WTC11 (cell line): ENCODE data around the gene OXLD1. TPM values are rescaled to one million over a fixed set of nuclear protein-coding genes. Genes with fewer than 3 reads are reported as not detected.
A peak's percentile ranks its signal among the peaks of the same experiment; 100 is the strongest.

Experiments
- ATAC-seq: fragments of 200-7000 bp; cut with Tn5 transposase; 2 replicates; pipeline ENCODE4 v1.10.0; 2021; ENCODE audit warnings: mild to moderate bottlenecking, moderate library complexity
- CTCF ChIA-PET: fragments of 300-600 bp; sonication (Branson Sonifier 250); formaldehyde crosslinking; loops from one replicate; lab custom pipeline; 2021; ENCODE audit warnings: antibody characterized with exemption; lab: Charles Lee
- POLR2A ChIA-PET: fragments of 350-600 bp; sonication (Branson Sonifier 250); formaldehyde crosslinking; loops from one replicate; lab custom pipeline; 2021; ENCODE audit warnings: antibody characterized with exemption; lab: Charles Lee
- DNase-seq: peaks from one replicate; pipeline ENCODE4 v3.0.0; 2021; ENCODE audit warnings: low spot score
- H3K27ac Mint-ChIP-seq: 2 replicates; pipeline ENCODE4 v1.8.0; 2021; ENCODE audit warnings: mixed read lengths
- H3K27me3 Mint-ChIP-seq: 2 replicates; pipeline ENCODE4 v1.8.0; 2021; ENCODE audit warnings: low read depth, mild to moderate bottlenecking, moderate library complexity, mixed read lengths
- H3K36me3 Mint-ChIP-seq: 2 replicates; pipeline ENCODE4 v1.8.0; 2021; ENCODE audit warnings: mixed read lengths
- H3K4me1 Mint-ChIP-seq: 2 replicates; pipeline ENCODE4 v1.8.0; 2022; ENCODE audit warnings: mixed read lengths
- H3K4me3 Mint-ChIP-seq: 2 replicates; pipeline ENCODE4 v1.8.0; 2021; ENCODE audit warnings: mild to moderate bottlenecking, moderate library complexity, mixed read lengths
- H3K9me3 Mint-ChIP-seq: 2 replicates; pipeline ENCODE4 v1.8.0; 2021; ENCODE audit warnings: mixed read lengths
- CREB1 ChIP-seq: sonication (generic); formaldehyde crosslinking; IDR thresholded peaks from 2 replicates; pipeline ENCODE4 v1.8.0; 2023; ENCODE audit warnings: mild to moderate bottlenecking, missing genetic modification reagents
- CREM ChIP-seq: sonication (generic); formaldehyde crosslinking; IDR thresholded peaks from 2 replicates; pipeline ENCODE4 v1.8.1; 2022; ENCODE audit warnings: mild to moderate bottlenecking, missing genetic modification reagents, moderate library complexity
- ELF4 ChIP-seq: sonication (generic); formaldehyde crosslinking; IDR thresholded peaks from 2 replicates; pipeline ENCODE4 v1.8.1; 2022; ENCODE audit warnings: low read depth, mild to moderate bottlenecking, moderate library complexity, missing genetic modification reagents
- ESRRA ChIP-seq: sonication (generic); formaldehyde crosslinking; IDR thresholded peaks from 2 replicates; pipeline ENCODE4 v1.8.1; 2022; ENCODE audit warnings: mild to moderate bottlenecking, missing genetic modification reagents, borderline replicate concordance
- GTF2I ChIP-seq: fragments of 250-450 bp; sonication (Bioruptor Pico); conservative IDR thresholded peaks from 2 replicates; pipeline ENCODE4 v1.4.0; 2021; ENCODE audit warnings: mild to moderate bottlenecking
- NR2C2 ChIP-seq: sonication (generic); formaldehyde crosslinking; IDR thresholded peaks from 2 replicates; pipeline ENCODE4 v1.8.0; 2022; ENCODE audit warnings: mild to moderate bottlenecking, missing genetic modification reagents
- SP1 ChIP-seq: sonication (generic); formaldehyde crosslinking; conservative IDR thresholded peaks from 2 replicates; pipeline ENCODE4 v1.8.1; 2022; ENCODE audit warnings: missing genetic modification reagents
- ZNF138 ChIP-seq: sonication (generic); formaldehyde crosslinking; conservative IDR thresholded peaks from 2 replicates; pipeline ENCODE4 v1.8.1; 2022; ENCODE audit warnings: mild to moderate bottlenecking, moderate library complexity, missing genetic modification reagents
- total RNA-seq: library from RNA; stranded (reverse); gene quantifications from 3 replicates; pipeline ENCODE4 v1.2.3, GENCODE V29; 2021
- TF ChIP-seq, protein P1 (sequence below): sonication (generic); formaldehyde crosslinking; IDR thresholded peaks from 2 replicates; pipeline ENCODE4 v1.8.1; 2023; ENCODE audit warnings: mild to moderate bottlenecking, missing genetic modification reagents, moderate library complexity
- TF ChIP-seq, protein P2 (sequence below): fragments of 250-450 bp; sonication (Bioruptor Pico); IDR thresholded peaks from 2 replicates; pipeline ENCODE4 v1.9.0; 2021; ENCODE audit warnings: mild to moderate bottlenecking
- TF ChIP-seq, protein P3 (sequence below): sonication (generic); formaldehyde crosslinking; IDR thresholded peaks from 2 replicates; pipeline ENCODE4 v1.8.0; 2023; ENCODE audit warnings: missing genetic modification reagents
- TF ChIP-seq, protein P4 (sequence below): sonication (generic); formaldehyde crosslinking; IDR thresholded peaks from 2 replicates; pipeline ENCODE4 v1.8.0; 2022; ENCODE audit warnings: mild to moderate bottlenecking, missing genetic modification reagents
- TF ChIP-seq, protein P5 (sequence below): sonication (generic); formaldehyde crosslinking; conservative IDR thresholded peaks from 2 replicates; pipeline ENCODE4 v1.8.1; 2022; ENCODE audit warnings: mild to moderate bottlenecking, missing genetic modification reagents
- TF ChIP-seq, protein P6 (sequence below): sonication (generic); formaldehyde crosslinking; IDR thresholded peaks from 2 replicates; pipeline ENCODE4 v1.8.0; 2022; ENCODE audit warnings: mild to moderate bottlenecking, missing genetic modification reagents
- TF ChIP-seq, protein P7 (sequence below): sonication (generic); formaldehyde crosslinking; IDR thresholded peaks from 2 replicates; pipeline ENCODE4 v1.8.1; 2023; ENCODE audit warnings: mild to moderate bottlenecking, missing genetic modification reagents
- TF ChIP-seq, protein P8 (sequence below): sonication (generic); formaldehyde crosslinking; IDR thresholded peaks from 2 replicates; pipeline ENCODE4 v1.8.0; 2022; ENCODE audit warnings: mild to moderate bottlenecking, missing genetic modification reagents
- TF ChIP-seq, protein P9 (sequence below): fragments of 250-450 bp; sonication (Bioruptor Pico); IDR thresholded peaks from 2 replicates; pipeline ENCODE4 v1.9.0; 2021; ENCODE audit warnings: mild to moderate bottlenecking
- TF ChIP-seq, protein P10 (sequence below): fragments of 250-450 bp; sonication (Bioruptor Pico); IDR thresholded peaks from 2 replicates; pipeline ENCODE4 v2.1.2; 2022; ENCODE audit warnings: mild to moderate bottlenecking, moderate library complexity

OXLD1 gene
- total RNA-seq, 1 experiment from 2014 or later, result 49.6 TPM

DNA sequence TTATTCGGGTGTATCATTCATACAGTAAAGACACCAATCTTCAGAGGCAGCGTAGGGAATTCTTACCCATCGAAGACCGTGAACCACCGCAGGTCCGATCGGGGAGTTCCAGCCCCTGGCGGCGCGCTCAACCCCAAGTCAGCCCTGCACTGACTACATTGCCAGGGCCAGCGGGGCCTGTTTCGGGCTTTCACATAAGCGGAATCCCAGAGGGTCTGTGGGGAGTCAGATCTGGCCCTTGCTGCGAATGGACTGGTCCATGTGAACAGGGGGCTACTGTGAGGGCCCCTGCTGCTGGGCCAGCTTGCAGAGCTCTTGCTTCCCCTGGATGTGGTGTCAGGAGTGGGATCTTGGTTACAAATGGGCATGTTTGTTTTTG lies 17.7 kb downstream of the OXLD1 start:
- TF ChIP-seq ELF4 (CRISPR knock-in tag), result no peak
- TF ChIP-seq, protein P1, sequence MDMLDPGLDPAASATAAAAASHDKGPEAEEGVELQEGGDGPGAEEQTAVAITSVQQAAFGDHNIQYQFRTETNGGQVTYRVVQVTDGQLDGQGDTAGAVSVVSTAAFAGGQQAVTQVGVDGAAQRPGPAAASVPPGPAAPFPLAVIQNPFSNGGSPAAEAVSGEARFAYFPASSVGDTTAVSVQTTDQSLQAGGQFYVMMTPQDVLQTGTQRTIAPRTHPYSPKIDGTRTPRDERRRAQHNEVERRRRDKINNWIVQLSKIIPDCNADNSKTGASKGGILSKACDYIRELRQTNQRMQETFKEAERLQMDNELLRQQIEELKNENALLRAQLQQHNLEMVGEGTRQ (CRISPR knock-in tag), result no peak
- TF ChIP-seq, protein P2, sequence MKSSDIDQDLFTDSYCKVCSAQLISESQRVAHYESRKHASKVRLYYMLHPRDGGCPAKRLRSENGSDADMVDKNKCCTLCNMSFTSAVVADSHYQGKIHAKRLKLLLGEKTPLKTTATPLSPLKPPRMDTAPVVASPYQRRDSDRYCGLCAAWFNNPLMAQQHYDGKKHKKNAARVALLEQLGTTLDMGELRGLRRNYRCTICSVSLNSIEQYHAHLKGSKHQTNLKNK (CRISPR knock-in tag), result no peak
- TF ChIP-seq, protein P3, sequence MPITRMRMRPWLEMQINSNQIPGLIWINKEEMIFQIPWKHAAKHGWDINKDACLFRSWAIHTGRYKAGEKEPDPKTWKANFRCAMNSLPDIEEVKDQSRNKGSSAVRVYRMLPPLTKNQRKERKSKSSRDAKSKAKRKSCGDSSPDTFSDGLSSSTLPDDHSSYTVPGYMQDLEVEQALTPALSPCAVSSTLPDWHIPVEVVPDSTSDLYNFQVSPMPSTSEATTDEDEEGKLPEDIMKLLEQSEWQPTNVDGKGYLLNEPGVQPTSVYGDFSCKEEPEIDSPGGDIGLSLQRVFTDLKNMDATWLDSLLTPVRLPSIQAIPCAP (CRISPR knock-in tag), result no peak
- TF ChIP-seq SP1 (CRISPR knock-in tag), result no peak
- no peak for TF ChIP-seq NR2C2 (CRISPR knock-in tag)
- TF ChIP-seq, protein P4, sequence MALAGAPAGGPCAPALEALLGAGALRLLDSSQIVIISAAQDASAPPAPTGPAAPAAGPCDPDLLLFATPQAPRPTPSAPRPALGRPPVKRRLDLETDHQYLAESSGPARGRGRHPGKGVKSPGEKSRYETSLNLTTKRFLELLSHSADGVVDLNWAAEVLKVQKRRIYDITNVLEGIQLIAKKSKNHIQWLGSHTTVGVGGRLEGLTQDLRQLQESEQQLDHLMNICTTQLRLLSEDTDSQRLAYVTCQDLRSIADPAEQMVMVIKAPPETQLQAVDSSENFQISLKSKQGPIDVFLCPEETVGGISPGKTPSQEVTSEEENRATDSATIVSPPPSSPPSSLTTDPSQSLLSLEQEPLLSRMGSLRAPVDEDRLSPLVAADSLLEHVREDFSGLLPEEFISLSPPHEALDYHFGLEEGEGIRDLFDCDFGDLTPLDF (CRISPR knock-in tag), result no peak
- TF ChIP-seq CREM (CRISPR knock-in tag), result no peak
- TF ChIP-seq, protein P5, sequence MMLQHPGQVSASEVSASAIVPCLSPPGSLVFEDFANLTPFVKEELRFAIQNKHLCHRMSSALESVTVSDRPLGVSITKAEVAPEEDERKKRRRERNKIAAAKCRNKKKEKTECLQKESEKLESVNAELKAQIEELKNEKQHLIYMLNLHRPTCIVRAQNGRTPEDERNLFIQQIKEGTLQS, result no peak
- TF ChIP-seq, protein P6, sequence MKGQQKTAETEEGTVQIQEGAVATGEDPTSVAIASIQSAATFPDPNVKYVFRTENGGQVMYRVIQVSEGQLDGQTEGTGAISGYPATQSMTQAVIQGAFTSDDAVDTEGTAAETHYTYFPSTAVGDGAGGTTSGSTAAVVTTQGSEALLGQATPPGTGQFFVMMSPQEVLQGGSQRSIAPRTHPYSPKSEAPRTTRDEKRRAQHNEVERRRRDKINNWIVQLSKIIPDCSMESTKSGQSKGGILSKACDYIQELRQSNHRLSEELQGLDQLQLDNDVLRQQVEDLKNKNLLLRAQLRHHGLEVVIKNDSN (CRISPR knock-in tag), result no peak
- TF ChIP-seq, protein P7, sequence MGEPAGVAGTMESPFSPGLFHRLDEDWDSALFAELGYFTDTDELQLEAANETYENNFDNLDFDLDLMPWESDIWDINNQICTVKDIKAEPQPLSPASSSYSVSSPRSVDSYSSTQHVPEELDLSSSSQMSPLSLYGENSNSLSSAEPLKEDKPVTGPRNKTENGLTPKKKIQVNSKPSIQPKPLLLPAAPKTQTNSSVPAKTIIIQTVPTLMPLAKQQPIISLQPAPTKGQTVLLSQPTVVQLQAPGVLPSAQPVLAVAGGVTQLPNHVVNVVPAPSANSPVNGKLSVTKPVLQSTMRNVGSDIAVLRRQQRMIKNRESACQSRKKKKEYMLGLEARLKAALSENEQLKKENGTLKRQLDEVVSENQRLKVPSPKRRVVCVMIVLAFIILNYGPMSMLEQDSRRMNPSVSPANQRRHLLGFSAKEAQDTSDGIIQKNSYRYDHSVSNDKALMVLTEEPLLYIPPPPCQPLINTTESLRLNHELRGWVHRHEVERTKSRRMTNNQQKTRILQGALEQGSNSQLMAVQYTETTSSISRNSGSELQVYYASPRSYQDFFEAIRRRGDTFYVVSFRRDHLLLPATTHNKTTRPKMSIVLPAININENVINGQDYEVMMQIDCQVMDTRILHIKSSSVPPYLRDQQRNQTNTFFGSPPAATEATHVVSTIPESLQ (CRISPR knock-in tag), result no peak
- TF ChIP-seq ESRRA, result no peak
- TF ChIP-seq, protein P8, sequence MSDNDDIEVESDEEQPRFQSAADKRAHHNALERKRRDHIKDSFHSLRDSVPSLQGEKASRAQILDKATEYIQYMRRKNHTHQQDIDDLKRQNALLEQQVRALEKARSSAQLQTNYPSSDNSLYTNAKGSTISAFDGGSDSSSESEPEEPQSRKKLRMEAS (CRISPR knock-in tag), result no peak
- TF ChIP-seq CREB1 (CRISPR knock-in tag), result no peak
- TF ChIP-seq, protein P9, sequence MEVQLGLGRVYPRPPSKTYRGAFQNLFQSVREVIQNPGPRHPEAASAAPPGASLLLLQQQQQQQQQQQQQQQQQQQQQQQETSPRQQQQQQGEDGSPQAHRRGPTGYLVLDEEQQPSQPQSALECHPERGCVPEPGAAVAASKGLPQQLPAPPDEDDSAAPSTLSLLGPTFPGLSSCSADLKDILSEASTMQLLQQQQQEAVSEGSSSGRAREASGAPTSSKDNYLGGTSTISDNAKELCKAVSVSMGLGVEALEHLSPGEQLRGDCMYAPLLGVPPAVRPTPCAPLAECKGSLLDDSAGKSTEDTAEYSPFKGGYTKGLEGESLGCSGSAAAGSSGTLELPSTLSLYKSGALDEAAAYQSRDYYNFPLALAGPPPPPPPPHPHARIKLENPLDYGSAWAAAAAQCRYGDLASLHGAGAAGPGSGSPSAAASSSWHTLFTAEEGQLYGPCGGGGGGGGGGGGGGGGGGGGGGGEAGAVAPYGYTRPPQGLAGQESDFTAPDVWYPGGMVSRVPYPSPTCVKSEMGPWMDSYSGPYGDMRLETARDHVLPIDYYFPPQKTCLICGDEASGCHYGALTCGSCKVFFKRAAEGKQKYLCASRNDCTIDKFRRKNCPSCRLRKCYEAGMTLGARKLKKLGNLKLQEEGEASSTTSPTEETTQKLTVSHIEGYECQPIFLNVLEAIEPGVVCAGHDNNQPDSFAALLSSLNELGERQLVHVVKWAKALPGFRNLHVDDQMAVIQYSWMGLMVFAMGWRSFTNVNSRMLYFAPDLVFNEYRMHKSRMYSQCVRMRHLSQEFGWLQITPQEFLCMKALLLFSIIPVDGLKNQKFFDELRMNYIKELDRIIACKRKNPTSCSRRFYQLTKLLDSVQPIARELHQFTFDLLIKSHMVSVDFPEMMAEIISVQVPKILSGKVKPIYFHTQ, result no peak
- TF ChIP-seq, protein P10, sequence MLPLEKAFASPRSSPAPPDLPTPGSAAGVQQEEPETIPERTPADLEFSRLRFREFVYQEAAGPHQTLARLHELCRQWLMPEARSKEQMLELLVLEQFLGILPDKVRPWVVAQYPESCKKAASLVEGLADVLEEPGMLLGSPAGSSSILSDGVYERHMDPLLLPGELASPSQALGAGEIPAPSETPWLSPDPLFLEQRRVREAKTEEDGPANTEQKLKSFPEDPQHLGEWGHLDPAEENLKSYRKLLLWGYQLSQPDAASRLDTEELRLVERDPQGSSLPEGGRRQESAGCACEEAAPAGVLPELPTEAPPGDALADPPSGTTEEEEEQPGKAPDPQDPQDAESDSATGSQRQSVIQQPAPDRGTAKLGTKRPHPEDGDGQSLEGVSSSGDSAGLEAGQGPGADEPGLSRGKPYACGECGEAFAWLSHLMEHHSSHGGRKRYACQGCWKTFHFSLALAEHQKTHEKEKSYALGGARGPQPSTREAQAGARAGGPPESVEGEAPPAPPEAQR (CRISPR knock-in tag), result no peak
- TF ChIP-seq ZNF138 (CRISPR knock-in tag), result no peak
- no peak for TF ChIP-seq GTF2I
- H3K4me1 Mint-ChIP-seq, result peaks cover 24% of the 10 kb centered on the region
- POLR2A ChIA-PET, result interaction anchor here (1.4 kb wide), 1 partner anchor 12 kb away, joined by 4 read pairs; the partner anchor contains the start of genes NPLOC4 and TSPAN10
- CTCF ChIA-PET, result no interaction called here
- ATAC-seq, result peak; percentile 6; the same call in 1 of the 2 replicates
- H3K4me3 Mint-ChIP-seq, result peak overlapping the region; percentile 61
- peaks cover 42% of the 10 kb centered on the region for H3K27me3 Mint-ChIP-seq
- peak; percentile 40 for DNase-seq
- no peaks in the 10 kb centered on the region for H3K9me3 Mint-ChIP-seq
- H3K36me3 Mint-ChIP-seq, result no peaks in the 10 kb centered on the region
- no peak overlapping the region for H3K27ac Mint-ChIP-seq
